DMS 273 (cell line): Measurements from ENCODE around the gene SPATC1L.

ENCODE experiments used
- DNase-seq: peaks from one replicate; lab custom pipeline; 2025; ENCODE audit not compliant: unreplicated experiment; lab: John Stamatoyannopoulos, UW

SPATC1L gene

DNA sequence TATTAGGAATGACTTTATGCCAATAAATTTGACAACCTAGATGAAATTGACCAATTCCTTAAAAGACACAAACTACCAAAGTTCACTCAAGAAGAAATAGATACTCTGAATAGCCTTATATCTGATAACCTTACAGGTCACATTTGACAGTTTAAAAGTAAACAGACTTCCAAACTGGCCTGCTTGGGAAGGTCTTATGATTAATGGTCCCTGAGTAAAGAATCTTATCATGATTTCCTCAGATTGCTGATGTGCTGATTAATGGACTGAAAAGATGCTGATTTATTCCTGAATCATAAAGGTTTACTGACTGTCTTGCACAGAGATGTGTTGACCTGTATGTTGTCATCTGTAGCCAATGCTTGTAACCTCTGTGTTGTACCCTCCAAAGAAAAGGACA lies 19.2 kb downstream of the SPATC1L start:
- no peak for DNase-seq

DNA sequence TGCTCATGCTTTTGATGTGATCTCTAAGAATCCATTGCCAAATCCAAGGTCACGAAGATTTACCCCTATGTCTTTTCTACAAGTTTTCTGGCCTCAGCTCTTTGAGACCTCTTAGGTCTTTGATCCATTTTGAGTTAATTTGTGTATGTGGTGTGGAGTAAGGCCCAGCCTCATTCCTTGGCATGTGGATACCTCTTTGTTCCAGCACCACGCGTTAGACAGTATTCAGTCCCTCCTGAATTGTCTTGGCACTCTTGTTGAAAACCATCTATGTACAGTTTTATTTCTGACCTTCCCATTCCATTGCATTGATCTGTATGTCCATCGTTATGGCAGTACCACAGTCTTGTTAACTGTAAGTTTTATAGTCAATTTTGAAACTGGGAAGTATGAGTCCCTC lies 20.9 kb downstream of the SPATC1L start:
- DNase-seq = no peak

DNA sequence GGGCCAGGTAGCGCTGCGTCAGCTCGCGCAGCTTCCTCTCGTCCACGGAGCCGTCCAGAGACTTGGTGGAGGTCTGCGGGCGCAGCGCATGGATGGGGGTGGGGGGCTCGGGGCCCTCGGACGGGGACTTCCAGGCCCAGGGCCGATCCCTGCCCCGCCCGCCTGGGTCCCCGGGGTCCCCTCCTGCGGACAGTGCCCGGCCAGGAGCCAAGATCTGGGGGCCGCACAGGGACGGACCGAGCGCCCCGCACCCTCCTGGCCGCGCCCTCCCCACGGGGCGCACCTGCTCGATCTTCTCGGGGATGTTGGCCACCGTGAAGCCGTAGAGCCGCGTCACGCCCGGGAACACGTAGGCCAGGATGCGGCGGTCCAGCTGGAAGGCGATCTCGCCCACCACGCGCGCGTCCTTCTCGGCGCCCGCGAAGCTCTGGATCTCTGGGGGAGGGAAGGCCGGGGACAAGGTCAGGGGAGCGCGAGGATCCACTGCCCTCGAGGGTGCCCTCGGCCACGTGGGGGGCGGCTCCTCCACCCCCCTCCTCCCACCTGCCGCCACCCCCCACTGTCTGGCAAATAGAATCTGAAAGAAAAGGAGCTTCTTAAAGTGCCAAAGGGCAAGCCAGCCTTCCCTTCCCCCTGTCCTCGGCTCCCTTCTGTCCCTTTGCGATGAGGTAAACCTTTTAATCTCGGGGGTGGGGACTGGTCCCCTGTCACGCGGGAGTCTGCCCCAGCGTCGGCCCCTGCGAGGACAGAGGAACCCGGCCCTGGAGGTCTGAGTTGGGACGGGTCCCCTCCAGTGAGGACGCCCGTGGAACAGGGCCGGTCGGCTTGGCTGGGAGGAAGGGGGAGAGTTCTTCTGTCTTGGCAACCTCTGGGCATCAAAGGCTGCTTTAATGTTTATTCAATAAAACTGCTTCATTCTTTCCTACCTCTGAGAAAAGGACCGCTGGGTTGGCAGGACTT lies 22.3 kb downstream of the SPATC1L start:
- DNase-seq = no peak

DNA sequence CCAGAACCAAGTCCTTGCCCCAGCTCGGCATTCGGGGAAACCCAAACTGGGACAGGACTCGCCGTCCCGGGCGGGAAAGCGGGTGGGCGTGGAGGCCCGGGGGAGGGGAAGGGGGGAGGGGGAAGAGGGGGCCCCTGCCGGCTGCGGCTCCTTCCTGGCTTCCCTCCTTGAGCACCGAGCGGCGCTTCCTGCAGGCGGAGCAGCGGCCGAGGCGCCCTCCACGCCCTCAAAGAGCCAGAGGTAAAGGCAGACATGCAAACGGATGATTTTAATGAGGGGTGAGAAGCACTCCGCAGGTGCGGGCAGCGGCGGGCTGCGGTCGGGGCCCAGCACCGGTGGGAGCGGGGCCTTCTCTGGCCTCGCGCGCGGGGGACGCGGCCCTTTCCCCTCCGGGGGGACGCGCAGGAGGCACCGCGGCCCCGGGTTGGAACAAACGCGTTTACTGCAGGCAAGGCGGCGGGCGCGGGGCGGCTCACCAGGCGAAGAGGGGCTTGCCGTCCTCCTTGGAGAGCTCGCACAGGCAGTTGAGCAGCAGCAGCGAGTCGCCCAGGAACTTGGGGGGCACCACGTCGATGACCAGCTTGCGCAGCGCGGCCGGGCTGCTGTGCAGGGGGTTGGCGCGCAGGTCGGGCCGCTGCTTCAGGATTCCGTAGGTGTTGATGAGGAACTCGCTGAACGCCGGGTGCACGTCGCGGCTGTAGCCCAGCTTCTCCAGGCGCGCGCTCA lies 23.2 kb downstream of the SPATC1L start:
- no peak for DNase-seq

DNA sequence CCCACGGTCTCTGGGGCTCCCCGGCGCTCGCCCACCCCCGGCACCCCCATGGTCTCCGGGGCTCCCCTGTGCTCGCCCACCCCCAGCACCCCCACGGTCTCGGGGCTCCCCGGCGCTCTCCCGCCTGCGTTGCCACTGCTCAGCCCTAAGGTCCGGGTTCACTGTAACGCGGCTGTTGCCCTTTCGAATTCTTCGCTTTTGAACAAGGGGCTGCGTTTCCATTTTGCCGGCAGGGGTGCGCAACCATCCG lies 23.7 kb downstream of the SPATC1L start:
- no peak for DNase-seq

DNA sequence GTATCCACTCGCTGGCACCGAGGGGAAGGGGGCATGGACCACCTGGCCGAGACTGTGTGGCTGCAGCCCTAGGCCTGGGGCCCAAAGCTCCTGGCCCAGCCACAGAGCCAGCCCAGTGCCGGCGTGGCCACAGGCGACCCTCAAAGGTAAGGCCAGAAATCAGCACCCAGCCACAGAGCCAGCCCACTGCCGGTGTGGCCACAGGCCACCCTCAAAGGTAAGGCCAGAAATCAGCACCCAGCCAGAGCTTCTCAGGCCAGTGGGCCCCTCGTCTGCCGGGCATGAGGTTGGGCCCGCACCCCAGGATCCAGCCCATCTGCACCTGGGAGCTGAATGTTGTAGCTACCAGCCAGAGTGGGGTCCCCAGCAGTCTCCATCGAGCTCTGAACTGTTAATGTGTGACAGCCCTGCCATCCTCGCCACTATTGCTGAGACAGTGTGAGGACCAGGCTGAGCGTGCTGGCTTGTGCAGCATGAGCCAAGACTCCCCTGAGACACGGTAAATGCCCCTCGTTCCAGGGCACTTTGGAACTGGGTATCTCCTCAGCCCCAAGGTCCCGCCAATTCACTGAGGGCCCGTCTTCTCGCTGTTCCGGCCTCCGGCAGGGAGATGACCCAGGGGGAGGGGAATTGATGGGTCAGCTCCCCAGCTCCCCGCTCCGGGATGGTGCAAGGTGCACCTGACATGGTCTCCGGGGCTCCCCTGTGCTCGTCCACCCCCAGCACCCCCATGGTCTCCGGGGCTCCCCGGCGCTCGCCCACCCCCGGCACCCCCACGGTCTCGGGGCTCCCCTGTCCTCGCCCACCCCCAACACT lies 24.2 kb downstream of the SPATC1L start:
- no peak for DNase-seq

DNA sequence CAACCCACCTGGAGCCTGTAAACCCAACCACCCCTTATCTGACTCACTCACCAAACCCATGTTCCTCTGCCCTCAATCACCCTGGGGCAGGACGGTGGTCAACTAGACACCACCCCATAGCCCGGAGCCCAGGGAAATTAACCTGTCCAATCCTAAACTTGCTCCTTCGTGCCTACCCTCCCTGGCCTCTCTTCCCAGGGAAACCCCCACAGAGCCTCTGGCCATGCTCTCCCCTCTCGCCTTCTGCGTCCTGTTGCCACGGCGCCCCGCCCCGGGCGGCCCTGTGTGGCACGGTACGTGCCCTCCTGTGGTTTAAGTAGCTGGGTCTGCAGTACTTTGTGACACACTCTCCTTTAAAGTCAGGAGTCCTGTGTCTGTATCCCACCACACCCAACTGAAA lies 24.9 kb downstream of the SPATC1L start:
- DNase-seq = no peak

DNA sequence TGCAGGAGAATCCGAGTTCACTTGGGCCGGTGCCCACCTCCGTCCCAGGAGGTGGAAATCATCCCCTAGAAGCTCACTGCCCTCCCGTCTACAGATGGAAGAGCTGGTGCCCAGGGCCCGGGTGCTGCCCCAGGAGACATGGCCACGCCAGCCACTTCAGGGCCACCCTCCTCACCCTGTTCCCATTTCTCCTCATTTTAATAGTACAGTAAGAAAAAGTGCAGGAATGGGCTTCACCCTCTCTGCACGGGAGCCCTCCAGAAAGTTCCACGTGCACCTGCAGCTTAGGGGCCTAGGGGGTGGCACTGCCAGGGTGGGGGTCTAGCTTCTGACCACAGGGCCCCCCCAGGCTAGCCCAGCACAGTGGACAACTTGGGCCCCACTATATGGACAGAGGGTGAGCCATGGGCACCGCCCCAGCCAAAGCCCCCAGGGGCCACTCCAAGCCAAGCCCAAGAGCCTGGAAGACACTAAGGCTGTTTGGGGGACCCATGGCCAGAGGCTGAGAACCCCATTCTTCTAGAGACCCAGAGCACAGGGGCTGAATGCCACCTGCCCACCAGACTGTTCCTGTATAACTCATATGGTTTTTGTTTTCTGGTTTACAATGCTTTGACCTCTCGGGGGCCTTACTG lies 25.5 kb downstream of the SPATC1L start:
- DNase-seq = no peak

DNA sequence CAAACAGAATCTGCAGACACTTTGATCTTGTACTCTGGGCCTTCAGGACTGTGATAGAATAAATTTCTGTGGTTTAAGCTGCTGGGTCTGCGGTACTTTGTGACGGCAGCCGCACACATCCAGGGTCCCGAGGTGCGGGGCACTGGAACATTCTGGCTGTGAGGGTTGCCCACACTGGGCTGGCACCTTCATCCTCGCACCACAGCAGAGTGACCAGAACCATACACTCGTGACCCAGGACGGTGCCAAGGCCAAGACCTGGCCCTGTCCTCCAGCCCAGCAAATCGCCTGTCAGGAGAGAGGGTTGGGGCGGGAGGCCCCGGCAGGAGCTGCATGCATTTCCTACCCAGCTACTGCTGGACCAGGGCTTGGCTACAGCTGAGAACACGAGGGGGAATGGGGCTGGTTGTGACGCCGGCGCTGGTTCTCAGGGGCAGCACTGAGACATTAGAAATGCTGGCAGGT lies 26.2 kb downstream of the SPATC1L start:
- no peak for DNase-seq

DNA sequence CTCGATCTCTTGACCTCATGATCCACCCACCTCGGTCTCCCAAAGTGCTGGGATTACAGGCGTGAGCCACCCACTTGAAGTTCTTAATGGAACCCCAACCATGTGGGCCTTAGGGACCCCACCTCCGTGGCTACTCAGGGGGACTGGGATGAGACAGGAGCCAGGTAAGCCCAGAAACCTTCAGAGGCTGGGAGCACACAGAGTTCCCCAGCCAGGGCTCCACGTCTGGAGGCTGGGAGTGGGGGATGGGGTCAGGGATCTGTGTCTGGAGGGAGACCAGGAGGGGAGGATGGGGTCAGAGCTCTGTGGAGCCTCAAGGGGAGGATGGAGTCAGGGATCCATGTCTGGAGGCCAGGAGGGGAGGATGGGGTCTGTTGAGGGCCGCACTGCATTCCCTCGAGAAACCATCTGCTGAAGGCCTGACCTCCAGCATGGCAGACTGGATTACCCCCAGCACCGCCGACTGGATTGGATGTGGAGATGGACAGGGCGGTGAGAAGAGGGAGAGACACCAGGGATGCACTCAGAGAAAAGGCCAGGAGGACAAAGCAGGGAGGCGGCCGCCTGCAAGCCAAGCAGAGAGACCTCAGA lies 26.8 kb downstream of the SPATC1L start:
- no peak for DNase-seq

DNA sequence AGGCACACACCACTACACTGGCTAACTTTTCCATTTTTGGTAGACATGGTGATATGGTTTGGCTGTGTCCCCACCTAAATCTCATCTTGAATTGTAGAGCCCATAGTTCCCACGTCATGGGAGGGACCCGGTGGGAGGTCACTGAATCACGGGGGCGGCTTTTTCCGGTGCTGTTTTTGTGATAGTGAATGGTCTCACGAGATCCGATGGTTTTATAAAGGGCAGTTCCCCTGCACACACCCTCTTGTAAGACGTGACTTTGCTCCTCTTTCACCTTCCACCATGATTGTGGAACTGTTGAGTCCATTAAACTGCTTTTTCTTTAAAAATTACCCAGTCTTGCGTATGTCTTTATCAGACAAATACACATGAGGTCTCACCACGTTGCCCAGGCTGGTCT lies 27.6 kb downstream of the SPATC1L start:
- no peak for DNase-seq

DNA sequence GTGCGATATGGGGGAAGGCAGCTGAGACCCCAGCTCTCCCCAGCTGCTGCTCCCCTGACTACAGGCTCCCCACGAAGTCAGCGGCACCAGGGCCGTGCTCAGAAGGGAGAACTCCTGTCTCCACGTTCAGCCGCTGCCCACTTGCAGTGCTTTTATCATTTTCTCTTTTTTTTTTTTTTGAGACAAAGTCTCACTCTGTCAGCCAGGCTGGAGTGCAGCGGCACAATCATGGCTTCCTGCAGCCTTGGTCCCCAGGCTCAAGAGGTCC lies 27.9 kb downstream of the SPATC1L start:
- no peak for DNase-seq

DNA sequence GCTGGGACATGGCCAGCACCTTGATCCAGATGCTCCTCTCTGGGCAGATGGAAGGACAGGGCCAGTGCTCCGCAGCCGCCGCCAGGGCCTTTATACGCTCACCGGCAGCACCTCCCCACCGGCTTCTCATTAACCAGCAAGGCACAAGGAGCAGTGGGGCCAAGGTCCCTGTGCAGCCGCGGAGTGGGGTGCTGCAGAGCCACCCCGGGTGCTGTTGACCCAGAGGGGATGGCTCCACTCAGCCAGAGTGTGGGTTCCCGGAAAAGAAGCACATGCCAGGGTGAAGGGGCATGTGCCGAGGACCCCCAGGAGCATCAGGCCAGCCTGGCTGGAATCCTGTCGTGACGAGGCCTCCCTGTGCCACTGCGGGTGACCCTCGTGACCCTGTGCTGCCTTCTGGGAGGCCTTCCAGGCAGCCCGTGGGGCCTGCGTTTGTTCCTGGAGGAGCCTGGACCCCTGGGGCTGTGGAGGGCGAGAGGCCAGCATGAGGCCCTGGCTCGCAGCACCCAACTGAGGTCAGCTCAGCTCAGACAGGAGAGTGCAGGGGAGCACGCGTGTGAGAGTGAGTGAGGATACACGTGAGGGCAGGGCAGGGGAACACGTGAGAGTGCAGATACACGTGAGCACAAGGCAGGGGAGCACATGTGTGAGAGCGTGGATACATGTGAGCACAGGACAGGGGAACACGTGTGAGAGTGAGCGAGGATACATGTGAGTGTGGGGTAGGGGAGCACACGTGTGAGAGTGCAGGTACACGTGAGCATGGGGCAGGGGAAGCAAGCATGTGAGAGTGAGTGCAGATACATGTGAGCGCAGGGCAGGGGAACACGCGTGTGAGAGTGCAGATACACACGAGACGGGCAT lies 28.5 kb downstream of the SPATC1L start, which contains the start of gene FTCD:
TSS of gene FTCD (minus strand) at position 66 of the 864 bp plus-strand sequence. CDS start at position 10, 56 bp downstream.
- DNase-seq = no peak

DNA sequence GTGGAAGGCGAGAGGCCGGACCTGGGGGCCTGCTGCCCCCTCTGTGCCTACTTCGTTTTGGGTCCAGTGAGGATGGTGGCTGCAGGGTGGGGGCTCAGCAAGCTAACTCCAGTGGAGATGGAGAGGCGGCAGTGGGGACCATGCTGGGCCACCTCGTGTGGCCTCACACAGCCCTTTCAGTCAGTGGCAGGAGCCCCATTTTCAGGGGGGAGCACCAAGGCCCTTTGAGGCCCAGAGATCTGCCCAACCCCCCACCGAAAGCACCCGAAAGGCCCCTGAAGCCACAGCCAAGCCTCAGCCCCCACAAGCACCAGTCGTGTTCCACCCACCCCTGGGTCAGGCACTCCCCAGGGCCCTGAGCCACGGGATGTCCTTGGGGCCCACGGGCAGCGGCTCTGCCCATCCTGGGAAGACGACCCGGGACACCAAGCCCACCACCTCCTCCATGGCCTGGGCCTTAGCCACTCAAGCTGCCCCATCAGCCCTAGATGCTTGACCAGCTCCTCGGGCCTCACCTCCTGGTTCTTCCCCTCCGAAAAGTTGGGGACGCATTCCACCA lies 29.2 kb downstream of the SPATC1L start:
- no peak for DNase-seq

DNA sequence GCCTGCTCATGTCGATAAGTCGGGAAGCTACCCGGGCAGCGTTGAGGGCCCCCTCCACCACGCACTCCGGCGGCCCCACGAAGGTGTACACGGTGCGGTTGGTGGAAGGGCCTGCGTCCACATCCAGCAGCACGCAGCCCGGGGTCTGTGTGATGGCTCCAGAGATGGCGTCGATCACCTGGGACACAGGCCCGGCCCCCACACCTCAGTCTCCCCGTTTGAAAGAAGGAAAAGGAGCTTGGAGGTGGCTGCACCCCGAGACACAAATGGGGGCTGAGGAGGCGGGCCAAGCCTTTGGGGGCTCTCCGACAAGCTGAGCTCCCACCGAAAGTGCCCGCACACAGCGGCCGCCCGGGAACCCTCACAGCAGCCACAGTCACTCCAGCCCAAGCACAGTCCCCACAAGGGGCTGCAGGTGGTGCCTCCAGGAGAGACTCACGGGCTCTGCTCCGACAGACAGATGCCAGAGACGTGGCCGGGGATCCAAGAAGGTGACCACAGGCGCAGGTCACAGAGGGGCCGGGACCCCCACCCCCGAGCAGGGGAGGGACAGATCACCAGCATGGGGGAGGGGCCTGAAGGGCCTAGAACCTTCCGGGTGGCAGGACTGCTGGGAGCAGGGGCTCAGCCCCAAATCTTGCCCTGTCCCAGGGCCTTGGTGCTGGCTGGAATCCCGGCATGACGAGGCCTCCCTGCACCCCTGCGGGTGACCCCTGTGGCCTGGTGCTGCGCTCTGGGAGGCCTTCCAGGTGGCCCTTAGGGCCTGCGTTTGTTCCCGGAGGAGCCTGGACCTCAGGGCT lies 29.9 kb downstream of the SPATC1L start:
- DNase-seq = no peak

DNA sequence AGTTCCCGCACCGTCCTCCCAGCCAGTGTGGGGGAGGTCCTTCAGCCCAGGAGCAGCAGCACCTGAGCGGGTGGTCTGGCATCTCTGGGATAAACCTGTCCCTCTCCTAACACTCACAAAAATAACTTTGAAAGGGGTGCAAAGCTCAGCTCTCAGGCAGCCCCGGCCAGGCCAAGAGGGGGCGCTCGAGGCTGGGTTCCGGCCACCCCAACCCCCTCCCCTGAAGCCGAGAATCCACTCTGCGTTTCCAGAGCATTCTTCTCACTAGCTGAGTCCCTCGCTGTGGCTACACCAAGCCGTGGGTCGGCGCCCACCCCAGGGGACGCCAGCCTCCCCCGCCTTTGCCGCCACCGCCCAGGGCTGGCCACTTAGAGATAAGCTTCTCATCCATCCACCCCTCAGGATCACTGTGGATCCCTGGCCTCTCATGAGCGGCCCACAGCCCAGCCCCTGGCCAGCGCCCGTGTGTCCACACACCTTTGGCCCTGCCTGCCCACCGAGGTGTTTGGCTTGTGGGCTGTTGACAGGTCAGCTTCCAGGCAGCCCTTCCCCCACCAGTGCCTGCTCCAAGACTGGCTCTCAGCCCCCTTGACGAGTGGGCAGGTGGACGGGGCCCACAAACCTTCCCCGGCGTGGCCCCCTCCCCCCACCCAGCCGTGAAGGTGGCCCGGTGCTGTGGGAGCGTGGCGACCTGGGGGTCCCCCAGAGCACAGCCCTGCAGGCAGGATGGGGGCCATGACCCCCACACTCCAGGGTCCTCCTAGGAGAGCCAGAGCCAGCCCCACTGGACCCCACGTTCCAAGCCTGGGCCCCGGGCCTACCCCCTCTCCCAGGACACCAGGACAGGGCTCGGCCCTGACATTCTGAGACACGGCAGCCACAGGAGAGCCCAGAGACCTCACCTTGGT lies 30.8 kb downstream of the SPATC1L start:
- DNase-seq = peak; percentile 70

DNA sequence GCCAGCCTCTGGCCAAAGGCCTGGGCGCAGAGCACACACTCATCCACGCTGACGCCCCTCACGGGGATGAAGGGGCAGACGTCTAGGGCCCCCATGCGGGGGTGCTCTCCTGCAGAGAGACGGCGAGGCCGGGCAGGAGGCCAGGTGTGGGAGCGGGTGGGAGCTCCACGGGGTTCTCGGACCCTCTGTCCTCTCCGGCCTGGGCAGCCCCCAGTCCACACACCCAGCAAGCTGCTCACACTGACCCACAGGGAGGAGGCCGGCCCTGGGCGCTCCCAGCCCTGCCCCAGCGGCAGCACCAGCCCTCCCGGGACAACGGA lies 31.4 kb downstream of the SPATC1L start:
- no peak for DNase-seq
